HG03095 (cell line): Measurements from ENCODE around the gene ITPA.

Experiments
- ATAC-seq: cut with Tn5 transposase; IDR thresholded peaks from one replicate; pipeline ENCODE4 v1.9.1; 2021; ENCODE audit warnings: moderate library complexity; ENCODE audit not compliant: unreplicated experiment

ITPA gene

DNA sequence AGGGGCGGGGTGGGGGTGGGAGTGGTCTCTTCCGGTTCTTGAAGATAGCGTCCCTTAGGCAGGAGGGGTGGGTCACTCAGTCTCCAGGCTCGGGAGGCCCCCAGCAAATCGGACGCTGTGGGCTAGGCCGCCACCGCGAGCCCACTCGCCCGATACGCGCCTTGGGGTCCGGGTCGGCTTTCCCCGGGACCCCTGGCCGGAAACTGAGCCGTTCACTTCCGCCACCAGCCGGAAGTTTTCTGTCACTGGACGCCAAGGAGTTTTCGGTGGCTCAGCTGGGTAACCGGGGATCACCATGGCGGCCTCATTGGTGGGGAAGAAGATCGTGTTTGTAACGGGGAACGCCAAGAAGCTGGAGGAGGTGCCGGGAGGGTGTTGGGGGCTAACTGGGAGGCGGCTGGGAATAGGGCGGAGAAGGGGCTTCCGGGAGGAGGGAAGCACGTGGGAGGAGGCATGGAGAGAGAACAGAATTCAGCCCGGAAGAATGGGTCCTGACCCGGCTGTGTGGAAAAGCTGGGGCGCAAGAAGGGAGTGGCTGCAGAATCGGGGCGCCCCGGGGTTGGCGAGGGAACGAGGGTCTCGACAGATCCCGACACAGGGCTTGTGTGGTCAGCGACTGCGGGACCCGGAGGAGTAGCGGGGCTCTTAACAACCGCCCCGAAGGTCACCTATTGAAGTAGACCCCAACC lies at the start of gene ITPA:
Gene ITPA (plus strand): TSS at position 242 of the 689 bp plus-strand sequence. CDS start 54 bp downstream, at position 296.
- ATAC-seq = peak; percentile 46

DNA sequence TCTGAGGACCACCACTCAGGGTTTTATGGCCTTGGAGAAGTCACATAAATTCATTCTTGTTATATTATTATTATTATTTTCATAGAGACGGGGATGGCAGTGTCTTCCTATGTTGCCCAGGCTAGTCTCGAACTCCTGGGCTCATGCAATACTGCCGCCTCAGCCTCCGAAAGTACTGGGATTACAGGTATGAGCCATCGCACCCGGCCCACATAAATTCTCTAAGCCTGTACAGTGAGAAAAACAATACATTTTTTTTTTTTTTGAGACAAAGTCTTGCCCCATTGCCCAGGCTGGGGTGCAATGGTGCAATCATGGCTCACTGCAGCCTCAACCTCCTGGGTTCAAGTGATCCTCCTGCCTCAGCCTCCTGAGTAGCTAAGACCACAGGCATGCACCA lies 48.9 kb upstream of the ITPA start:
- no peak for ATAC-seq

DNA sequence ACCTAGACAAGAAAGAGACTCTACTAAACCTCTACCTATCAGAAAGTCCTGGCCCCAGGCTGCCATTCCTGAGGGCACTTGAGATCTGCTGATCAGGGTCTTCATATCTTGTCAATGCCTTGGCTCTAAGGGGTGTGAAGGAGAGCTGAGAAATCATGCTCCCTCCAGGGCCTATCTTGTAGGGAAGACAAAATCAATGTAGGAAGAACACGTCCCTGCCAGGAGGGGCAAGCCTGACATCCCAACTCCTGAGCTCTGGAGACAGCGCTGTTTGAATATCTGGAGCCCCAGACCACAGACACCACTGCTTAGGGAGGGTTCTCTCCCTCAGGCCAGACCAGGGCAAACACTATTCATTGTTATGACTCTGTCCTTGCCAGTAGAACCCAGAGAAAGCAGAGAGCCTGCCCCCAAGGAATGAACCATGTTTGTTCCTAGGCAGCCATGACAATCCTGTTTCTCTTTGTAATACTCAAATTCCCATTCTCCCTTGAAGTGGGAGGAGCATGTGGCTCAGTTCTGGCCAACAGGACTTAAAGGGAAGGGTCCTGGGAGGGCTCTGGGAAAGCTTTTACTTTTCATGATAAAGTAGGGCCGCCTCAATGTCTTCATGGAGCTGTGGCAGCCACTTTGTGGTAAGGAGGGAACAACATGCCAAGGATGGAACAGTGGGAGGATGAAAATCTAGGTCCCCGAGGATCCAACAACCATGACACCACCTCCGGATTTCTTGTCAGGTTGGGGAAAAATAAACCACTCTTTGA lies 47.8 kb upstream of the ITPA start:
- ATAC-seq = no peak

DNA sequence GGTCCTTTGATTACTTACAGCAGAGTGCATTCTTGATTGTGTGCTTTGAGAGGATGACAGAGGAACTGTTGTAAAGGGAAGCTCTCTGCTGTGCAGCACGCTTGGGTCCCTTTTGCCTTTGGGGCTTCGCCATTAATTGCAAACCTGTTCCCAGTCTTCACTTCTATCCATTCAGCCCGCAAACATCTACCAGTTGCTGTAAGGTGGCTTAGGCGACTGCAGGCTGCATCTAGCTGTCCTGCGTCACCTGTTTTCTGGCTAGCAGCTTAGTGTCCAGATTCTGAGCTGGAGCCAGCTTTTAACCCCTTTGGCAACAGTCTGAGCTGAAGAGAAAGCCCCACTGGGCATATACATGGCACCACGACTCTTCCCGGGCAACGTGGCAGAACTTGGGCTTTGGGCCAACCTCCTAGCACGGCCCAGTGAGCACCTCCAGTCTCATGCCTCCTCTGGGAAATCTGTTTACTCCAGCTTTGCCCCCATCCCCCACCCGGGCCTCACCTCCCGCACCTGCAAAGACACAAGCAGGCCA lies 47.2 kb upstream of the ITPA start:
- no peak for ATAC-seq

- ATAC-seq = no peak
These were observed 45.9 kb upstream of the ITPA start for GRCh38 chr20:3163099-3164042.

- no peak for ATAC-seq
These were observed 45.1 kb upstream of the ITPA start for GRCh38 chr20:3164043-3164762.

DNA sequence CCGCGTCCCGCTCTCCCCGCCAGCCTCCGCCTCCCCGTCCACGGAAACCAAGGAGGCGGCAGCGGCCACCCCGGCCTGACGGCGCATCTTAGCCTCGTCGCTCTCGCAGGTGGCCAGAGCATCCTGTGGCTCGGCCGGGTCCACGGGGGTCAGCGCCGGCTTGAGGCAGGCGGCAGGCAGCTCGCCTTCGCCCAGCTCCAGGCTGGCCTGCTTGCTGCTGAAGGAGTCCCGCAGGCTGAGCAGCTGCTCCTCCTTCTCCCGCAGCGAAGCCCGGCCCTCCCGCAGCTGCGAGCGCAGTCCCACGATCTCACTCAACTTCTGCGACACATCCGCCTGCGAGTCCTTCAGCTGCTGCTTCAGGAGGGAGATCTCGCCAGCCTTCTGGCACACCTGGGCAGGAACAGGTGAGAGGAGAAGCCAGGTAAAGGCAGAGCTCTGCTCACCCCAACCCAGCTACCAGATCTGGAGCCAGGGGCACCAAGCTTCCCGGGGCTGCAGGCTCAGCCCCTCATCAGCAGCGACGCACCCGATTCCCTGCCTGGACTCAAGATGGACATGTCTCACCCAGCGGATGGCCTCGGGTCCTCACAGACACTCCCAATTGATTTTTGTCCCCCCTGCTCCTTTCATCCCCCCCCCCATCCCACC lies 44.4 kb upstream of the ITPA start:
- no peak for ATAC-seq

GRCh38 chr20:3165473-3166337 lies 43.6 kb upstream of the ITPA start:
- no peak for ATAC-seq

DNA sequence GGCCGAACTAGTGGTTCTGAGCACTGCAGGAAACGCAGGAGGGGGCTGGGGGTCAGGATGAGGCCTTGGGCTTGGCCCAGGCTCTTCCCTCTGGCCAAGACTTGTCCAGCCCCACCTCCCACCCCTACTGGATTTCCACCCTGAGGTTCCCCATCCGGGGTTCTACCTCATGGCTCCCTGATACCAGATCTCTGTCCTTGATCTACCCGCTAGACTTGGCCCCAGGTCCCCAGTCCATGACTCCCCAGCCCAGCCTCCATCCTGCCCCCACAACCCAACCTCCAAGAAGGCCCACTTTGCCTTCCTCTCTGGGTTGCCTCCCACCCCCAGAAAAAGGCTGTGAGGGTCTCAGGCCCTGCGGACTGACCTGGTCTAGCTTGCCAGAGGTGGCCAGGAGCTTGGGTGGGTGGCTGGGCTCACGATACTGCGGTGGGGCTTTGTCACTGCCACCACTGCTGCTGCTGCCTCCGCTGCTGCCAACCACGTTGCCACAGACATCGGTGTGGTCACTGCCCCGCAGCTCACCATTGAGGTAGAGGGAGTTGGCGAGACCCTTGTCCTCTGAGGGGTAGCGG lies 42.9 kb upstream of the ITPA start:
- ATAC-seq = no peak

DNA sequence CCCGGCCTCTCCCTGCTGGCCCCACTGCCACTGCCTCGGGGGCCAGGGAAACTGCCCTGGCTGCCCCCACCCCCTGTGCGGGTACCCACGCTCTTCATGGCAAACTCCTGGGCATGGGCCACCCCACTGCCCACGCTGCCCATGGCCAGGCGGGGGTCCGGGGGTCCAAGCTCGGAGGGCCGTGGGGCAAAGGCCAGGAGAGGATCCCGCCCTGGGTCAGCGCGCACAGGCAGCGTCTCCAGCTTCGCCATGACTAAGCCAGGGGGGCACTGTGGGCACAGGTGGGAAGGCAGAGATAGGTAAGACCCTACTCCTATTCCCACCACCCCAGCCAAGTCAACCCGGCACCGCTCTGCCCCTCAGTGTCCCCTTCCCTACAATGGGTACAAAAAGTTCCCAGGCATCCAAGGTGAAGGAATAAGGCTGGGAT lies 42.4 kb upstream of the ITPA start:
- ATAC-seq = no peak

DNA sequence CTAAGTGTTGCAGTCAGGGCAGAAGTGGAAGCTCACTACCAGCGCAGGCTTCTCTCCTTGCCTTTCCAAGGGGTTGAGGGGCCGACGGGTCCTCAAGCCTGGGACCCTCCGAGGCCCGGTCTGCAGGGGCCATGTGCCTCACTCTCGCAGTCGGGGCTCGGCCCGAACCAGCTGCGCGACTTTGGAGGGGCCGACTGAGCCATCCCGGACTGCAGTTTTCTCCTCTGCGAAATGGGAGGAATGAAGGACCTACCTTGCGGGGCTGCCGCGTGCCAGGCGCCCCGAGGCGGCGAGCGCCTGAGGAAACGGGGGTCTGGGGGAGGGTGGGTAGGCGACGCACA lies 41.6 kb upstream of the ITPA start:
- no peak for ATAC-seq

DNA sequence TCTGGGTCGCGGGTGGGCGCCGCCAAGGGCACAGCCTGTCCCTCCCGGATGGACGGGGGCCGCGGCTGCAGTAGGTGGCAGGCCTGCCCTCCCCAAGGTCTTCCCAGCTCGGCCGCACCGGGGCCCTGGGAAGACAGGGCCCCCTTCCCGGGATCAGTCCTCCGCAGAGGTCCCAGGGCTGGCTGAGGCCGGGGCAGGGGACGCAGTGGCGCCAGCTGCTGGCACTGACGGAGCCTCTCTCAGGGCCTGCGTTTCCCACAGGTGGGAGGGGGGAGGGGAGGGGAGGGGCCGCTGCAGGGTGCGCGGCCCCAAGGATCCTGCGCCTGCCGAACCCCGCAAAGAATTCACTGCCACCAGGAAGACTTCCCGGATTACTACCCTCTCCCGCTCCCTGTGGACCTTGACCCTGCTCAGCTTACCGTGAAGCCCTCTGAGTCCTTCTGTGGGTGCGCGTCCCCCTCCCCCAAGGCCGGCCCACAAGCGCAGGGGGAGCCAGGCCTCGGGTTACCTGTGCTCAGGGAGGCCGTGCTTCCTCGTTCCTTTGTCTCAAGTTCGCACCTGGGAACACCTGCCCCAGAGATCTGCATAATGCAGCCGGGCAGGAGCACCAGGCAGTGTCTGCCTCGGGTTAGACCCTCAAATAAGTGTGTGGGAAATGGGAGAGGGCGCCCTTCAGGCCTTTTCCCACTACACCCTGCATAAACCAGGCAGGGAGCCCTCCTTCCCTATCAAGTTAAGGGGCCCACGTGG lies 41.0 kb upstream of the ITPA start:
- ATAC-seq = no peak

DNA sequence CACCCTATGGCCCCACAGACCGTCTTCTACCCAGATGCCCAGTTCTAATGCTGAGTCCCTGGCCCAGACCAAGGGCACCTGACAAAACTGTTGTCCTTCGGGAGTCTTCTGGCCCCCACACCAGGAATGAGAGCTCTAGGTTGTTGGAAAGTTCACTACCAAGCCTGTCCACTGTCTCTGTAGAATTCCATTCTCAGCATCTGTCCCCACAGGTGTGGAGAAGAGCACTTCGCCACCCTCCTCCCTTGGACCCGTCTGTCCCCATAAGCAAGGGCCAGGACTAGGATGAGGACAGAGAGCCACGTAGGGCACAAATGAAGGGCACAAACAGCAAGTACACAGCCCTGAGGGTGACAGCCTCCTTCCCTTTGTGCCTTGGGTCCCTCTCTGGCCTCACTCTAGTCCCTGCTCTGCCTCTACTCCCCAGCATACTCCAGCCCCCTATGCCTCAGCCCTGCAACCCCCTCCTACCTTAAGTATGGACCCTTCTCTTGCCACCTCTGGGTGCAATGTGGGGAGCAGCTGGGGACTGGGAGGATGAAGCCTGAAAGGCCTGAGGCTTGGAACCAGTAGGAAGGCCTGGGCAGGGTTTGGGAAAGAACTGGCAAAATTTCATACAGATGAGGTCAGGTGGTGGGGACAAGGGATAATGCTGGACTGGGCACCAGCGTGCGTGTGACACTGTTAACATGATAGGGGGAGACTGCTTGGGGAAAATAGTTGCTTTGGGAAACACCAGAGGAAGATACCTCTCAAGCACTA lies 40.3 kb upstream of the ITPA start:
- no peak for ATAC-seq

DNA sequence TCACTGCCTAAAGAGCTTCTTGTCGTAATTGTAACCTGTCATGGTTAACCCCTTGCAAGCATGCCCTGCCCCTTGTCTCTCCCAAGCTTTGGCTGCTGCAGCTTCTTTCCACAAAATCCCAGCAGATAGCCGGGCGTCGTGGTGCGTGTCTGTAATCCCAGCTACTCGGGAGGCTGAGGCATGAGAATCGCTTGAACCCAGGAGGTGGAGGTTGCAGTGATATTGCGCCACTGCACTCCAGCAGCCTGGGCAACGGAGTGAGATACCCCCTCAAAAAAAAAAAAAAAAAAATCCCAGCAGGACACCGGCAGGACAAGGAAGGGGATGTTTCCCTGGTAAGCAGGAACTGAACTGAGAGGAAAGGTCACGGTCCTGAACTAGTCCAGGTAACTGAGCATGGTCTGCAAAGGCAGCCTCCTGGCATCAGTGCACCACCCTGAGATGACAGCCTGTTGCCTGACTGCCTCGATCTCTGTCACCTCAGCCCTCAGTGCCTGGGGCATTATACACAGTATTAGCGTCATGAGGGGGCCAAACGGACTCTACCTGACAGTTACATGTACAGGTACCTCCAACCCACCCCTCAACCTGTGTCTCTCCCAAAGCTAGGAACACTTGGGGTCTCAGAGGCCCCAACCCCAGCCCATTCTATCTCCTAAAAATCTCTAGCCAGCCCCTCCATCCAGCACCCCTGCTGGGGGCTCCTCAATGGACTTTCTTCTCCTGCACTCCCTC lies 37.7 kb upstream of the ITPA start:
- ATAC-seq = no peak

GRCh38 chr20:3172126-3172932 lies 37.0 kb upstream of the ITPA start:
- no peak for ATAC-seq
